RCC 7860 (cell line): Measurements from ENCODE around the gene AGAP1.
"Not testable (repeated sequence)": the region's sequence is repeated elsewhere in the genome, so short reads cannot be mapped to it uniquely, and the experiment has no call there.

Experiments
- DNase-seq: peaks from one replicate; pipeline ENCODE4 v3.0.0-alpha.2; 2015; ENCODE audit warnings: low spot score
- FAIRE-seq: peaks from 2 replicates; lab custom pipeline; 2012; peaks lifted over from hg19 to GRCh38; lab: Jason Lieb, UNC

The AGAP1 gene

GRCh38 chr2:235947055-235947454 lies 453.2 kb downstream of the AGAP1 start:
- not testable (repeated sequence) for FAIRE-seq, DNase-seq

GRCh38 chr2:235949567-235950472 lies 456.0 kb downstream of the AGAP1 start:
- FAIRE-seq (no peak), DNase-seq (no peak)

- no peak for FAIRE-seq
- DNase-seq: no peak
Observed at GRCh38 chr2:235950473-235950809, 456.6 kb downstream of the AGAP1 start.

- no peak for FAIRE-seq
- no peak for DNase-seq
Observed at GRCh38 chr2:235951493-235951892, 457.6 kb downstream of the AGAP1 start.

GRCh38 chr2:235951982-235952381 lies 458.1 kb downstream of the AGAP1 start:
- FAIRE-seq: no peak

GRCh38 chr2:235952714-235953113 lies 458.9 kb downstream of the AGAP1 start:
- DNase-seq (no peak), FAIRE-seq (no peak)

More at GRCh38 chr2:235951982-235952381, 458.1 kb downstream of the AGAP1 start:
- DNase-seq: no peak

GRCh38 chr2:235954281-235954680 lies 460.4 kb downstream of the AGAP1 start:
- DNase-seq (no peak), FAIRE-seq (no peak)

- FAIRE-seq (no peak), DNase-seq (no peak)
Observed at GRCh38 chr2:235954888-235955480, 461.1 kb downstream of the AGAP1 start.

GRCh38 chr2:235955664-235956063 lies 461.8 kb downstream of the AGAP1 start:
- FAIRE-seq (no peak), DNase-seq (no peak)

- DNase-seq (no peak), FAIRE-seq (no peak)
Observed at GRCh38 chr2:235956281-235956970, 462.6 kb downstream of the AGAP1 start.

- DNase-seq (no peak), FAIRE-seq (no peak)
Observed at GRCh38 chr2:235957251-235957650, 463.4 kb downstream of the AGAP1 start.

GRCh38 chr2:235958221-235958930 lies 464.5 kb downstream of the AGAP1 start:
- FAIRE-seq: no peak
- DNase-seq: no peak

- no peak for DNase-seq
- FAIRE-seq: no peak
Observed at GRCh38 chr2:235958931-235959410, 465.1 kb downstream of the AGAP1 start.

- DNase-seq (no peak), FAIRE-seq (no peak)
Observed at GRCh38 chr2:235960011-235960715, 466.3 kb downstream of the AGAP1 start.

GRCh38 chr2:235960716-235961640 lies 467.1 kb downstream of the AGAP1 start:
- DNase-seq (no peak), FAIRE-seq (no peak)

- no peak for DNase-seq
- no peak for FAIRE-seq
Observed at GRCh38 chr2:235961711-235962110, 467.9 kb downstream of the AGAP1 start.

GRCh38 chr2:235963853-235964577 lies 470.2 kb downstream of the AGAP1 start:
- no peak for DNase-seq
- FAIRE-seq: no peak

GRCh38 chr2:235964787-235965390 lies 471.0 kb downstream of the AGAP1 start:
- FAIRE-seq: no peak
- DNase-seq: no peak
